Tibial artery (tissue), 4 donors: Measurements from ENCODE around the gene ZC3H14.
A peak's percentile ranks its signal among the peaks of the same experiment; 100 is the strongest.
"Not testable (repeated sequence)": the region's sequence is repeated elsewhere in the genome, so short reads cannot be mapped to it uniquely, and the experiment has no call there.

ENCODE experiments used
- DNase-seq, 2 donors: peaks; one replicate each; pipeline ENCODE4 v3.0.0-alpha.2; 2019
- H3K27ac ChIP-seq, 2 donors: fragments of 200-600 bp; sonication (generic) in 1 of 2; 1 replicate in 1 of 2; 2 replicates in 1 of 2; pipeline ENCODE4 v1.5.1; 2018 to 2019; ENCODE audit warnings: mild to moderate bottlenecking in 1 of 2
- H3K27me3 ChIP-seq, 2 donors: fragments of 200-600 bp; sonication (generic) in 1 of 2; one replicate each; pipeline versions ENCODE4 v1.5.1 to v1.6.0; 2016 to 2019
- H3K36me3 ChIP-seq, 3 donors: fragments of 200-600 bp; sonication (generic) in 2 of 3; one replicate each; pipeline ENCODE4 v1.5.1; 2016 to 2019; ENCODE audit warnings: mild to moderate bottlenecking in 2 of 3
- H3K4me1 ChIP-seq, 4 donors: fragments of 200-600 bp; sonication (generic) in 2 of 4; 1 replicate in 3 of 4; 2 replicates in 1 of 4; pipeline ENCODE4 v1.5.1; 2016 to 2019
- H3K4me3 ChIP-seq, 2 donors: fragments of 200-600 bp; sonication (generic) in 1 of 2; 1 replicate in 1 of 2; 2 replicates in 1 of 2; pipeline ENCODE4 v1.5.1; 2018 to 2019; ENCODE audit warnings: mild to moderate bottlenecking in 2 of 2
- H3K9me3 ChIP-seq, 3 donors: fragments of 200-600 bp; sonication (generic) in 1 of 3; one replicate each; pipeline ENCODE4 v1.5.1; 2016 to 2019
- intact Hi-C: fragments of 100-400 bp; cut with DNase I; formaldehyde crosslinking; loops from one replicate; pipeline ENCODE4 v1.15.0; 2023; ENCODE audit warnings: low total_unique reads
- TF ChIP-seq, protein P1 (sequence below), 2 experiments: fragments of 200-600 bp in 1 of 2; fragments of 450-650 bp in 1 of 2; IDR thresholded peaks; one replicate each; pipeline ENCODE4 v1.5.1; 2017 to 2019; ENCODE audit warnings: antibody characterized with exemption in 2 of 2, mild to moderate bottlenecking in 1 of 2, moderate library complexity in 1 of 2

Gene ZC3H14

DNA sequence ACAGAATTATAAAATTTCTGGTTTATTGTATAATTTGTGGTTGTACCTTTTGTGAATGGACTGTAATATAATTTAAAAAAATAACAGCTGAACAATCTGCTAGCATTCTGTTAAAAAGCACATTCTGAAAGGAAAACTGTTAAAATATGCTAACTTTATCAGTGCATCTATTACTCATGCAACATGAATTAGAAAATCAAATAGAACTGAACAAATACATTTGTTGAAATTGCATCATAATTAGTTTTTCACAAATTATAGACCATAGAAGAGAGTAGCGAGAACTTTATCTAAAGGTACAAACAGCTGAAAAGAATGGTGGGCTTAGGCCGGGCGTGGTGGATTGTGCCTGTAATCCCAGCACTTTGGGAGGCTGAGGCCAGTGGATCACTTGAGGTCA is 41.0 kb upstream of the ZC3H14 start:
- peaks cover 0 to 32% (median 0%) of the 10 kb centered on the region in 4 donors for H3K4me1 ChIP-seq
- intact Hi-C loops = no loop called here
- no peak for DNase-seq
- no peaks in the 10 kb centered on the region for H3K27me3 ChIP-seq
- no peak overlapping the region for H3K4me3 ChIP-seq
- peaks cover 0 to 7% (median 0%) of the 10 kb centered on the region in 3 donors for H3K36me3 ChIP-seq
- no peaks in the 10 kb centered on the region for H3K9me3 ChIP-seq
- peak overlapping the region in 1 of 2 donors; percentile 49 for H3K27ac ChIP-seq
- TF ChIP-seq, protein P1, sequence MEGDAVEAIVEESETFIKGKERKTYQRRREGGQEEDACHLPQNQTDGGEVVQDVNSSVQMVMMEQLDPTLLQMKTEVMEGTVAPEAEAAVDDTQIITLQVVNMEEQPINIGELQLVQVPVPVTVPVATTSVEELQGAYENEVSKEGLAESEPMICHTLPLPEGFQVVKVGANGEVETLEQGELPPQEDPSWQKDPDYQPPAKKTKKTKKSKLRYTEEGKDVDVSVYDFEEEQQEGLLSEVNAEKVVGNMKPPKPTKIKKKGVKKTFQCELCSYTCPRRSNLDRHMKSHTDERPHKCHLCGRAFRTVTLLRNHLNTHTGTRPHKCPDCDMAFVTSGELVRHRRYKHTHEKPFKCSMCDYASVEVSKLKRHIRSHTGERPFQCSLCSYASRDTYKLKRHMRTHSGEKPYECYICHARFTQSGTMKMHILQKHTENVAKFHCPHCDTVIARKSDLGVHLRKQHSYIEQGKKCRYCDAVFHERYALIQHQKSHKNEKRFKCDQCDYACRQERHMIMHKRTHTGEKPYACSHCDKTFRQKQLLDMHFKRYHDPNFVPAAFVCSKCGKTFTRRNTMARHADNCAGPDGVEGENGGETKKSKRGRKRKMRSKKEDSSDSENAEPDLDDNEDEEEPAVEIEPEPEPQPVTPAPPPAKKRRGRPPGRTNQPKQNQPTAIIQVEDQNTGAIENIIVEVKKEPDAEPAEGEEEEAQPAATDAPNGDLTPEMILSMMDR (IDR thresholded peaks at IDR 0.05) = no peak

- DNase-seq = no peak
- peaks cover 0 to 4% (median 0%) of the 10 kb centered on the region in 3 donors for H3K36me3 ChIP-seq
- H3K4me1 ChIP-seq = peaks cover 0 to 32% (median 0%) of the 10 kb centered on the region in 4 donors
- no peak overlapping the region for H3K4me3 ChIP-seq
- H3K27ac ChIP-seq = peak overlapping the region in 1 of 2 donors; percentile 49
- no peaks in the 10 kb centered on the region for H3K9me3 ChIP-seq
- TF ChIP-seq, protein P1 (IDR thresholded peaks at IDR 0.05) = no peak
- intact Hi-C loops = no loop called here
- H3K27me3 ChIP-seq = no peaks in the 10 kb centered on the region
These were observed 40.4 kb upstream of the ZC3H14 start for GRCh38 chr14:88522393-88522792.

- H3K36me3 ChIP-seq = peaks cover 0 to 21% (median 17%) of the 10 kb centered on the region in 3 donors
- H3K4me1 ChIP-seq, intact Hi-C loops, H3K27ac ChIP-seq, H3K4me3 ChIP-seq, H3K27me3 ChIP-seq, DNase-seq, H3K9me3 ChIP-seq: not testable (repeated sequence)
These were observed 32.9 kb upstream of the ZC3H14 start for GRCh38 chr14:88529889-88530288.

DNA sequence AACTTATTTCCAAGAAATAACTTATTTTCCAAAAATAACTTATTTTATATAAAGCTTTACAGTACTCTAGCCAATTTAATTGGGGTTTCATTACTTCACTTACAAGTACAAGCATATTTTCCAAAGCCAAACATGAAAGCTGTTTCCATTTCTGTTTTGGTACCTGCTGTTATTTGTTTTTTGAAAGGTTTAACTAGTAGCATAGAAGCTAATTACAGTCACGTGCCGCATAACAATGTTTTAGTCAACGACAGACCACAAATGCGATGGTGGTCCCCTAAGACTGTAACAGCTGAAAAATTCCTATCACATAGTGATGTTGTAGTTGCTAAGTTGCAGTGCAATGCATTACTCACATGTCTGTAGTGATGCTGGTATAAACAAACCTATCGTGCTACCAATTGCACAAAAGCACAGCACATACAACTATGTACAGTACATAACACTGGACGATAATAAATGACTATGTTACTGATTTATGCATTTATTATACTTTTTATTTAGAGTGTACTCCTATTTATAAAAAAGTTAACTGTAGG is 29.7 kb upstream of the ZC3H14 start:
- Histone ChIP-seq H3K36me3 (peaks cover 0 to 28% (median 20%) of the 10 kb centered on the region in 3 donors), H3K27me3 (no peaks in the 10 kb centered on the region), H3K27ac (no peak overlapping the region), H3K9me3 (peaks cover 0 to 8% (median 7%) of the 10 kb centered on the region in 3 donors), H3K4me1 (peaks cover 0 to 28% (median 0%) of the 10 kb centered on the region in 4 donors), H3K4me3 (no peak overlapping the region)
- TF ChIP-seq, protein P1 (IDR thresholded peaks at IDR 0.05) = no peak
- DNase-seq = no peak
- intact Hi-C loops = no loop called here

DNA sequence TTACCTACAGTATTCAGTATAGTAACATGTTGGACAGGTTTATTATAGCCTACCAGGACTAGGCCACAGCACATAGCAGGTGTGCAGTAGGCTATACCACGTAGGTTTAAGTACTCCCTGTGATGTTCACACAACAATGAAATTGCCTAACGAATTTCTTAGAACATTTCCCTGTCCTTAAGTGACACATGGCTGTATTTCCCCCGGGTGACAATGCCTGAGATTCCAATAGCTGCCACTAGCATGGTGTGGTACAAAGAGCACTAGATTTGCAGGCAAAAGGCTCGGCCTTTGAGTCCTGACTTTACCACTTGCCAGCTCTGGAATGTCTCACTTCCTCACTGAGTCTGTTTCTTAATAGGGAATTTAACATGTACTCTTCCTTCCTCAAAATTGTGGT is 27.7 kb upstream of the ZC3H14 start:
- no peak for DNase-seq
- TF ChIP-seq, protein P1 (IDR thresholded peaks at IDR 0.05) = no peak
- peaks cover 0 to 3% (median 1%) of the 10 kb centered on the region in 3 donors for H3K9me3 ChIP-seq
- peaks cover 0 to 31% (median 0%) of the 10 kb centered on the region in 4 donors for H3K4me1 ChIP-seq
- no peaks in the 10 kb centered on the region for H3K27me3 ChIP-seq
- H3K4me3 ChIP-seq = no peak overlapping the region
- peaks cover 0 to 23% (median 22%) of the 10 kb centered on the region in 3 donors for H3K36me3 ChIP-seq
- no peak overlapping the region for H3K27ac ChIP-seq
- intact Hi-C loops = no loop called here

DNA sequence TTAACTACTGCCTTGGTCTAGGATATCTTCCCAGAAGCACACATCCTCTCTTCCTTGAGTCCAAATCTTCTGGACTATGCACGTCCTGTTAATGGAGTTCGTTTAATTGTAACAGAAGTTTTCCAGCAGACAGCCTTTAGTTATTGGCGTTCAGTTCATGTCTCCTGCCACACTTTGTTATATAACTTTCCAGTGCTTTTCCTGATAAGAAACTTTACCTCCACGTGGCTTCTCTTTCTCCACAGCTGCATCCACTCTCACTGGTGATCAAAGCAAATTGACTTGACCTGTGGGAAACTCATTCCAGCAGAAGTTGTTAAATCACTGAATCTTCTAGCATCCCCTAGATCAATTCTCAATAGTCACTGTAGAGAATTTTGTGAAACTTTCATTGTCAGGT is 27.0 kb upstream of the ZC3H14 start:
- DNase-seq = no peak
- intact Hi-C loops = no loop called here
- Histone ChIP-seq H3K9me3 (no peaks in the 10 kb centered on the region), H3K27me3 (no peaks in the 10 kb centered on the region), H3K4me1 (peaks cover 0 to 31% (median 0%) of the 10 kb centered on the region in 4 donors), H3K27ac (no peak overlapping the region), H3K36me3 (peaks cover 0 to 23% (median 22%) of the 10 kb centered on the region in 3 donors), H3K4me3 (no peak overlapping the region)
- TF ChIP-seq, protein P1 (IDR thresholded peaks at IDR 0.05) = no peak
